CD4-positive, alpha-beta T cell treated with Interleukin-17A for 1 hour (primary cell): Measurements from ENCODE around the gene SPARC.

Experiments used
- DNase-seq: peaks from one replicate; pipeline ENCODE4 v3.0.0-alpha.2; 2020

The SPARC gene

GRCh38 chr5:151676719-151677118 is 10.0 kb downstream of the SPARC start:
- no peak for DNase-seq

- no peak for DNase-seq
These were observed 10.4 kb downstream of the SPARC start for GRCh38 chr5:151676314-151676712.

- DNase-seq = no peak
These were observed 11.0 kb downstream of the SPARC start for GRCh38 chr5:151675611-151676313.

- DNase-seq = no peak
These were observed 11.8 kb downstream of the SPARC start for GRCh38 chr5:151674626-151675610.

GRCh38 chr5:151673421-151673820 is 13.3 kb downstream of the SPARC start:
- no peak for DNase-seq

GRCh38 chr5:151672516-151672915 is 14.2 kb downstream of the SPARC start:
- no peak for DNase-seq

GRCh38 chr5:151671950-151672349 is 14.8 kb downstream of the SPARC start:
- no peak for DNase-seq

GRCh38 chr5:151670953-151671636 is 15.6 kb downstream of the SPARC start:
- DNase-seq = no peak

- no peak for DNase-seq
These were observed 16.5 kb downstream of the SPARC start for GRCh38 chr5:151670083-151670686.

- no peak for DNase-seq
These were observed 19.6 kb downstream of the SPARC start for GRCh38 chr5:151667083-151667482.

- DNase-seq = no peak
These were observed 21.1 kb downstream of the SPARC start for GRCh38 chr5:151665613-151666012.

GRCh38 chr5:151664694-151665585 is 21.8 kb downstream of the SPARC start:
- DNase-seq = no peak

- DNase-seq = no peak
These were observed 23.0 kb downstream of the SPARC start for GRCh38 chr5:151663617-151664293.

- DNase-seq = no peak
These were observed 23.9 kb downstream of the SPARC start for GRCh38 chr5:151662805-151663204.

GRCh38 chr5:151661968-151662732 is 24.6 kb downstream of the SPARC start:
- DNase-seq = no peak

GRCh38 chr5:151660616-151661495 is 25.9 kb downstream of the SPARC start:
- no peak for DNase-seq

GRCh38 chr5:151659001-151659754 is 27.5 kb downstream of the SPARC start:
- peak; percentile 81 for DNase-seq

- no peak for DNase-seq
These were observed 29.6 kb downstream of the SPARC start for GRCh38 chr5:151657114-151657513.

- no peak for DNase-seq
These were observed 30.4 kb downstream of the SPARC start for GRCh38 chr5:151656311-151656710.
